HL-60 (cell line): ENCODE data around the gene BMX.

Experiments
- CTCF ChIP-seq: IDR thresholded peaks from one replicate; pipeline ENCODE4 v1.5.1; 2011; ENCODE audit warnings: low read length, control low read depth, inconsistent platforms; ENCODE audit not compliant: insufficient read depth
- GABPA ChIP-seq: IDR thresholded peaks from 2 replicates; pipeline ENCODE4 v1.6.1; 2012; ENCODE audit warnings: low read depth
- POLR2AphosphoS5 ChIP-seq: IDR thresholded peaks from 2 replicates; pipeline ENCODE4 v1.6.1; 2012; ENCODE audit warnings: low read depth

GRCh38 chrX:15475486-15475885 is 25.1 kb upstream of the BMX start:
- no peak for TF ChIP-seq CTCF
- no peak for TF ChIP-seq POLR2AphosphoS5
- no peak for TF ChIP-seq GABPA
